ENCODE data around the gene LIMA1. TPM values are rescaled to one million over a fixed set of nuclear protein-coding genes. Genes with fewer than 3 reads are reported as not detected.
A peak's percentile ranks its signal among the peaks of the same experiment; 100 is the strongest.
"Not testable (repeated sequence)": the region's sequence is repeated elsewhere in the genome, so short reads cannot be mapped to it uniquely, and the experiment has no call there.

The LIMA1 gene
- total RNA-seq, result 79.4 TPM

- peak; percentile 43 to 94 for DNase-seq (ENCODE audit: low spot score in 2 of 2)
- no peaks in the 10 kb centered on the region for H3K36me3 ChIP-seq
- H3K9me3 ChIP-seq, result no peaks in the 10 kb centered on the region
- no peaks in the 10 kb centered on the region for H3K27me3 ChIP-seq
- peaks cover 0 to 5% of the 10 kb centered on the region in 2 donors for H3K4me1 ChIP-seq
- TF ChIP-seq CTCF (IDR thresholded peaks at IDR 0.05), result peak; percentile 31 to 89 (median 61)
- H3K4me3 ChIP-seq, result peak within 1 kb of the TSS; percentile 83 to 87
- intact Hi-C loops (cut with DNase I), result loop anchor here (1.0 to 5.0 kb wide), 2 partner anchors 36 to 61 kb away; no protein-coding TSS in a partner anchor
- H3K27ac ChIP-seq, result peak within 1 kb of the TSS; percentile 59 to 68
These were observed at the start of gene LIMA1 for GRCh38 chr12:50283229-50283923. LIMA1 (minus strand) TSS chr12:50283520; CDS start chr12:50248751, 34,769 bp downstream.

GRCh38 chr12:50331745-50332144 lies 48.4 kb upstream of the LIMA1 start:
- Histone ChIP-seq H3K9me3 (no peaks in the 10 kb centered on the region), H3K27ac (no peak overlapping the region), H3K4me3 (no peak overlapping the region), H3K27me3 (no peaks in the 10 kb centered on the region), H3K4me1 (peaks cover 0 to 3% of the 10 kb centered on the region in 2 donors), H3K36me3 (no peaks in the 10 kb centered on the region)
- DNase-seq (ENCODE audit: low spot score in 2 of 2), result no peak
- intact Hi-C loops (cut with DNase I), result no loop called here
- TF ChIP-seq CTCF (IDR thresholded peaks at IDR 0.05), result no peak

GRCh38 chr12:50328664-50329063 lies 45.3 kb upstream of the LIMA1 start:
- H3K4me1 ChIP-seq; H3K27ac ChIP-seq; H3K36me3 ChIP-seq; intact Hi-C loops (cut with DNase I); H3K9me3 ChIP-seq; H3K4me3 ChIP-seq; DNase-seq (ENCODE audit: low spot score in 2 of 2); H3K27me3 ChIP-seq: not testable (repeated sequence)

GRCh38 chr12:50326590-50327284 lies 43.4 kb upstream of the LIMA1 start:
- intact Hi-C loops (cut with DNase I), result no loop called here
- DNase-seq (ENCODE audit: low spot score in 2 of 2), result no peak
- Histone ChIP-seq H3K27ac (no peak overlapping the region), H3K4me1 (peaks cover 0 to 10% of the 10 kb centered on the region in 2 donors), H3K9me3 (no peaks in the 10 kb centered on the region), H3K27me3 (no peaks in the 10 kb centered on the region), H3K4me3 (peak overlapping the region in 1 of 2 donors; percentile 39), H3K36me3 (no peaks in the 10 kb centered on the region)
- no peak for TF ChIP-seq CTCF (IDR thresholded peaks at IDR 0.05)

GRCh38 chr12:50325890-50326391 lies 42.6 kb upstream of the LIMA1 start:
- Histone ChIP-seq H3K4me3 (no peak overlapping the region), H3K36me3 (no peaks in the 10 kb centered on the region), H3K27ac (no peak overlapping the region), H3K27me3 (no peaks in the 10 kb centered on the region), H3K4me1 (peaks cover 0 to 10% of the 10 kb centered on the region in 2 donors), H3K9me3 (no peaks in the 10 kb centered on the region)
- no peak for TF ChIP-seq CTCF (IDR thresholded peaks at IDR 0.05)
- DNase-seq (ENCODE audit: low spot score in 2 of 2), result no peak
- intact Hi-C loops (cut with DNase I), result no loop called here

- H3K4me1 ChIP-seq; DNase-seq (ENCODE audit: low spot score in 2 of 2); H3K36me3 ChIP-seq; H3K4me3 ChIP-seq; H3K9me3 ChIP-seq; H3K27me3 ChIP-seq; H3K27ac ChIP-seq; intact Hi-C loops (cut with DNase I): not testable (repeated sequence)
These were observed 41.5 kb upstream of the LIMA1 start for GRCh38 chr12:50324770-50325169.

- H3K4me1 ChIP-seq; H3K36me3 ChIP-seq; intact Hi-C loops (cut with DNase I); H3K27me3 ChIP-seq; H3K9me3 ChIP-seq; H3K4me3 ChIP-seq; H3K27ac ChIP-seq; DNase-seq (ENCODE audit: low spot score in 2 of 2): not testable (repeated sequence)
These were observed 40.8 kb upstream of the LIMA1 start for GRCh38 chr12:50324077-50324476.

Data from ascending aorta (tissue), 2 donors.